Smooth muscle cell (in vitro differentiated cells): ENCODE data around the gene PRKAG3. TPM values are rescaled to one million over a fixed set of nuclear protein-coding genes. Genes with fewer than 3 reads are reported as not detected.

Experiments
- DNase-seq: peaks from one replicate; lab custom pipeline; 2025; ENCODE audit not compliant: unreplicated experiment; lab: John Stamatoyannopoulos, UW
- H2AFZ ChIP-seq: fragments of 200-600 bp; sonication (generic); 2 replicates; pipeline ENCODE4 v1.6.0; 2016; ENCODE audit warnings: antibody characterized with exemption, low read depth, mild to moderate bottlenecking
- H3F3A ChIP-seq: fragments of 200-600 bp; sonication (generic); 2 replicates; pipeline ENCODE4 v1.6.0; 2017; ENCODE audit warnings: antibody characterized with exemption, low read depth
- H3K27ac ChIP-seq: fragments of 200-600 bp; sonication (generic); 2 replicates; pipeline ENCODE4 v1.5.1; 2016; ENCODE audit warnings: low read depth, mild to moderate bottlenecking
- H3K27me3 ChIP-seq: fragments of 200-600 bp; sonication (generic); 2 replicates; pipeline ENCODE4 v1.6.1; 2016; ENCODE audit warnings: low read depth, mild to moderate bottlenecking
- H3K36me3 ChIP-seq: fragments of 200-600 bp; sonication (generic); 2 replicates; pipeline ENCODE4 v1.5.1; 2016; ENCODE audit warnings: low read depth
- H3K4me1 ChIP-seq: fragments of 200-600 bp; sonication (generic); 2 replicates; pipeline ENCODE4 v1.5.1; 2016; ENCODE audit warnings: low read depth
- H3K4me2 ChIP-seq: fragments of 200-600 bp; sonication (generic); 2 replicates; pipeline ENCODE4 v1.6.0; 2016; ENCODE audit warnings: mild to moderate bottlenecking
- H3K4me3 ChIP-seq: fragments of 200-600 bp; sonication (generic); 2 replicates; pipeline ENCODE4 v1.5.1; 2016; ENCODE audit warnings: mild to moderate bottlenecking
- H3K79me2 ChIP-seq: fragments of 200-600 bp; sonication (generic); 2 replicates; pipeline ENCODE4 v1.6.0; 2016; ENCODE audit warnings: low read depth, mild to moderate bottlenecking
- H3K9ac ChIP-seq: fragments of 200-600 bp; sonication (generic); 2 replicates; pipeline ENCODE4 v1.6.0; 2016; ENCODE audit warnings: low read depth
- H3K9me3 ChIP-seq: fragments of 200-600 bp; sonication (generic); replicated peaks from 2 replicates; pipeline ENCODE4 v1.5.1; 2016; ENCODE audit warnings: low read depth
- H4K20me1 ChIP-seq: fragments of 200-600 bp; sonication (generic); 2 replicates; pipeline ENCODE4 v1.6.0; 2016; ENCODE audit warnings: low read depth
- CTCF ChIP-seq: fragments of 200-600 bp; sonication (generic); IDR thresholded peaks from 2 replicates; pipeline ENCODE4 v1.5.1; 2017; ENCODE audit warnings: borderline replicate concordance, mild to moderate bottlenecking, antibody characterized with exemption; ENCODE audit not compliant: insufficient read depth, poor library complexity, severe bottlenecking
- WGBS: methylation state at CpG from one replicate; pipeline ENCODE4 v1.1.7; 2016; ENCODE audit warnings: low lambda C conversion rate; 5-methylcytosine and 5-hydroxymethylcytosine counted together
- polyA plus RNA-seq: library from polyadenylated mRNA; unstranded; fragments of >200 nt; fragmentation: Nextera tagmentation; extraction: Ambion mirVana; gene quantifications from 2 replicates; pipeline ENCODE4 v1.2.1, GENCODE V29; 2016
- total RNA-seq: library from RNA; depleted of rRNA; stranded (reverse); fragments of >200 nt; gene quantifications from 2 replicates; pipeline ENCODE4 v1.2.3, GENCODE V29; 2014

Gene PRKAG3
- total and polyA plus RNA-seq, 2 experiments from 2014 or later, result not detected

GRCh38 chr2:218829868-218830451 is 1.6 kb downstream of the PRKAG3 start:
- H3K9ac ChIP-seq, result no peak overlapping the region
- 88% methylated on average over 17 of the region's 17 CpGs for WGBS

GRCh38 chr2:218828477-218828778 is 3.2 kb downstream of the PRKAG3 start:
- Histone ChIP-seq H3K27me3 (no peaks in the 10 kb centered on the region), H3K4me3 (no peak overlapping the region), H3K4me1 (no peaks in the 10 kb centered on the region), H3K36me3 (no peaks in the 10 kb centered on the region), H3K9me3 (no peaks in the 10 kb centered on the region), H3K27ac (no peak overlapping the region), H3K9ac (no peak overlapping the region), H2AFZ (no peak overlapping the region), H4K20me1 (no peaks in the 10 kb centered on the region), H3K79me2 (no peaks in the 10 kb centered on the region), H3F3A (no peaks in the 10 kb centered on the region), H3K4me2 (no peak overlapping the region)
- WGBS, result 99% methylated on average over 4 of the region's 4 CpGs
- no peak for DNase-seq
- TF ChIP-seq CTCF, result no peak

More at GRCh38 chr2:218829868-218830451, 1.6 kb downstream of the PRKAG3 start:
- no peak for TF ChIP-seq CTCF
- H4K20me1 ChIP-seq, result no peaks in the 10 kb centered on the region
- DNase-seq, result no peak
- no peak overlapping the region for H3K4me3 ChIP-seq
- no peaks in the 10 kb centered on the region for H3K9me3 ChIP-seq
- no peak overlapping the region for H3K27ac ChIP-seq
- no peak overlapping the region for H2AFZ ChIP-seq
- H3K79me2 ChIP-seq, result no peaks in the 10 kb centered on the region
- H3K4me2 ChIP-seq, result no peak overlapping the region
- no peaks in the 10 kb centered on the region for H3F3A ChIP-seq
- H3K4me1 ChIP-seq, result no peaks in the 10 kb centered on the region
- no peaks in the 10 kb centered on the region for H3K27me3 ChIP-seq
- no peaks in the 10 kb centered on the region for H3K36me3 ChIP-seq

GRCh38 chr2:218827701-218828476 is 3.7 kb downstream of the PRKAG3 start:
- TF ChIP-seq CTCF, result no peak
- no peak for DNase-seq
- Histone ChIP-seq H3K79me2 (no peaks in the 10 kb centered on the region), H3K4me2 (no peak overlapping the region), H3K4me1 (no peaks in the 10 kb centered on the region), H3K27ac (no peak overlapping the region), H3F3A (no peaks in the 10 kb centered on the region), H3K9ac (no peak overlapping the region), H2AFZ (no peak overlapping the region), H4K20me1 (no peaks in the 10 kb centered on the region), H3K36me3 (no peaks in the 10 kb centered on the region), H3K27me3 (no peaks in the 10 kb centered on the region), H3K4me3 (no peak overlapping the region), H3K9me3 (no peaks in the 10 kb centered on the region)
- 88% methylated on average over 14 of the region's 14 CpGs for WGBS

DNA sequence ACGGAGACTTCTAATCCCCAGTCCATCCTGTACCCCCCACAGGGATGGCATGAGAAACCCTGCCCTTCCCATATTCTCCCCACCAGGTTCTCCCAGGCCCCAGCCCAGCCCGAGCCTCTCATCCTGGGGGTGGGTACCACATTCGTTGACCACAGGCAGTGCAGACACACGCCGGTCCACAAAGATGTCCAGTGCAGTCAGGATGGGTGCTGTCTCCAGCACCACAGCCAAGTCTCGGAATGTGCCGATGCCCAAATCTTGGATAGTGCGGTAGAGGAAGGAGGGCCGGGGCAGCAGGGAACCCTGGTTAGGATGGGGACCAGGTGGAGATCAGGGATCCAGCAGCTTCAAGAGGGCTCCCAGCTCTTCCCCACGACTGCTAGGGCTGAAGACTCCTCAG is 4.8 kb downstream of the PRKAG3 start:
- Histone ChIP-seq H3F3A (no peaks in the 10 kb centered on the region), H3K4me3 (no peak overlapping the region), H3K36me3 (no peaks in the 10 kb centered on the region), H2AFZ (no peak overlapping the region), H3K79me2 (no peaks in the 10 kb centered on the region), H3K9ac (no peak overlapping the region), H3K4me1 (no peaks in the 10 kb centered on the region), H3K27ac (no peak overlapping the region), H3K9me3 (no peaks in the 10 kb centered on the region), H3K4me2 (no peak overlapping the region), H4K20me1 (no peaks in the 10 kb centered on the region), H3K27me3 (no peaks in the 10 kb centered on the region)
- TF ChIP-seq CTCF, result no peak
- no peak for DNase-seq
- 91% methylated on average over 10 of the region's 10 CpGs for WGBS
